Liver (tissue), 9 donors: ENCODE measurements around the gene PPP1R2. TPM values are rescaled to one million over a fixed set of nuclear protein-coding genes. Genes with fewer than 3 reads are reported as not detected.

Experiments
- DNase-seq: peaks from one replicate; pipeline ENCODE4 v3.0.0-alpha.2; 2017; ENCODE audit warnings: low spot score
- H3K27ac ChIP-seq, 2 donors: one replicate each; pipeline ENCODE4 v1.7.0; 2013; ENCODE audit warnings: inconsistent platforms in 2 of 2, low read length in 2 of 2, control low read depth in 1 of 2, low read depth in 1 of 2, mild to moderate bottlenecking in 1 of 2
- H3K27me3 ChIP-seq, 4 donors: one replicate each; pipeline versions ENCODE4 v1.6.1 to v1.7.0; 2013; ENCODE audit warnings: low read length in 3 of 4, inconsistent platforms in 1 of 4, mild to moderate bottlenecking in 1 of 4, moderate library complexity in 1 of 4; ENCODE audit not compliant: control insufficient read depth in 4 of 4, insufficient read depth in 4 of 4
- H3K36me3 ChIP-seq, 4 donors: one replicate each; pipeline versions ENCODE4 v1.6.1 to v1.7.0; 2013; ENCODE audit warnings: low read length in 3 of 4, mild to moderate bottlenecking in 3 of 4, low read depth in 1 of 4, moderate library complexity in 1 of 4; ENCODE audit not compliant: control insufficient read depth in 4 of 4, insufficient read depth in 3 of 4
- H3K4me1 ChIP-seq, 4 donors: one replicate each; pipeline versions ENCODE4 v1.6.1 to v1.7.0; 2013; ENCODE audit warnings: low read length in 3 of 4, mild to moderate bottlenecking in 3 of 4, moderate library complexity in 1 of 4; ENCODE audit not compliant: control insufficient read depth in 4 of 4, insufficient read depth in 4 of 4
- H3K4me3 ChIP-seq, 3 donors: one replicate each; pipeline versions ENCODE4 v1.6.1 to v1.7.0; 2013; ENCODE audit warnings: low read length in 3 of 3, control low read depth in 1 of 3, low read depth in 1 of 3, mild to moderate bottlenecking in 1 of 3
- H3K9ac ChIP-seq, 2 donors: one replicate each; pipeline ENCODE4 v1.7.0; 2013; ENCODE audit warnings: low read length in 2 of 2, mild to moderate bottlenecking in 2 of 2, moderate library complexity in 2 of 2, control low read depth in 1 of 2, low read depth in 1 of 2
- H3K9me3 ChIP-seq, 4 donors: one replicate each; pipeline versions ENCODE4 v1.6.1 to v1.7.0; 2013; ENCODE audit warnings: low read length in 3 of 4; ENCODE audit not compliant: control insufficient read depth in 4 of 4
- ATF3 ChIP-seq: IDR thresholded peaks from 2 replicates; pipeline ENCODE4 v1.6.1; 2016; ENCODE audit warnings: antibody characterized with exemption
- CTCF ChIP-seq: fragments of 150-350 bp; IDR thresholded peaks from 2 replicates; pipeline ENCODE4 v1.5.1; 2017; ENCODE audit warnings: improper control_type of control experiment, low read depth, low read length; ENCODE audit not compliant: missing input control
- EGR1 ChIP-seq, 2 donors: IDR thresholded peaks; 2 replicates each; pipeline ENCODE4 v1.6.1; 2016 to 2018; ENCODE audit warnings: antibody characterized with exemption in 2 of 2, low read depth in 2 of 2
- FOXA1 ChIP-seq: IDR thresholded peaks from 2 replicates; pipeline ENCODE4 v1.6.1; 2016; ENCODE audit warnings: antibody characterized with exemption
- FOXA2 ChIP-seq: IDR thresholded peaks from 2 replicates; pipeline ENCODE4 v1.6.1; 2016; ENCODE audit warnings: antibody characterized with exemption
- GABPA ChIP-seq, 2 donors: IDR thresholded peaks in 1 of 2; conservative IDR thresholded peaks in 1 of 2; 2 replicates each; pipeline ENCODE4 v1.6.1; 2016; ENCODE audit warnings: antibody characterized with exemption in 2 of 2, mild to moderate bottlenecking in 1 of 2, moderate library complexity in 1 of 2
- HNF4A ChIP-seq, 2 donors: conservative IDR thresholded peaks; 2 replicates each; pipeline ENCODE4 v1.6.1; 2016; ENCODE audit warnings: antibody characterized with exemption in 2 of 2, mild to moderate bottlenecking in 2 of 2
- HNF4G ChIP-seq: IDR thresholded peaks from 2 replicates; pipeline ENCODE4 v1.6.1; 2016; ENCODE audit warnings: antibody characterized with exemption
- JUND ChIP-seq, 2 donors: IDR thresholded peaks; 2 replicates each; pipeline ENCODE4 v1.6.1; 2016; ENCODE audit warnings: antibody characterized with exemption in 2 of 2
- MAX ChIP-seq: IDR thresholded peaks from 2 replicates; pipeline ENCODE4 v1.6.1; 2016; ENCODE audit warnings: antibody characterized with exemption
- NR2F2 ChIP-seq: IDR thresholded peaks from 2 replicates; pipeline ENCODE4 v1.6.1; 2016; ENCODE audit warnings: antibody characterized with exemption
- RAD21 ChIP-seq, 2 donors: IDR thresholded peaks; 2 replicates each; pipeline ENCODE4 v1.6.1; 2016; ENCODE audit warnings: antibody characterized with exemption in 2 of 2, mild to moderate bottlenecking in 2 of 2
- REST ChIP-seq: IDR thresholded peaks from 2 replicates; pipeline ENCODE4 v1.6.1; 2016; ENCODE audit warnings: antibody characterized with exemption, mild to moderate bottlenecking
- RXRA ChIP-seq, 2 donors: IDR thresholded peaks; 2 replicates each; pipeline ENCODE4 v1.6.1; 2017 to 2018; ENCODE audit warnings: antibody characterized with exemption in 2 of 2, mild to moderate bottlenecking in 1 of 2
- SP1 ChIP-seq: IDR thresholded peaks from 2 replicates; pipeline ENCODE4 v1.6.1; 2018; ENCODE audit warnings: antibody characterized with exemption, mild to moderate bottlenecking
- TAF1 ChIP-seq: conservative IDR thresholded peaks from 2 replicates; pipeline ENCODE4 v1.6.1; 2016; ENCODE audit warnings: antibody characterized with exemption, mild to moderate bottlenecking
- ZBTB33 ChIP-seq: IDR thresholded peaks from 2 replicates; pipeline ENCODE4 v1.6.1; 2016; ENCODE audit warnings: antibody characterized with exemption
- WGBS: extraction: QIAGEN DNeasy Blood & Tissue Kit; methylation state at CpG from one replicate; pipeline ENCODE4 v1.1.7; 2013; 5-methylcytosine and 5-hydroxymethylcytosine counted together
- polyA plus RNA-seq, 2 donors: library from polyadenylated mRNA; stranded (reverse) in 1 of 2; unstranded in 1 of 2; fragments of 200-250 nt in 1 of 2; fragments of >200 nt in 1 of 2; fragmentation: Nextera tagmentation in 1 of 2; extraction: Ambion mirVana in 1 of 2; gene quantifications; one replicate each; pipeline versions ENCODE4 v1.2.1 to v1.2.3, GENCODE V29; 2013 to 2015
- total RNA-seq, 2 donors: library from RNA; depleted of rRNA; stranded (reverse); fragments of >200 nt; gene quantifications; one replicate each; pipeline ENCODE4 v1.2.3, GENCODE V29; 2014
- donor health status: healthy.
- donor health status: healthy.
- donor health status: healthy.
- donor health status: healthy.
- donor health status: healthy.

The PPP1R2 gene
- total and polyA plus RNA-seq, 4 donors: 9.3 to 21.4 (median 16.0) TPM

GRCh38 chr3:195559723-195560409, 16.7 kb upstream of the PPP1R2 start:
- TF ChIP-seq RAD21 (IDR thresholded peaks at IDR 0.05) (no peak), JUND (IDR thresholded peaks at IDR 0.05) (no peak), ATF3 (no peak), FOXA1 (no peak), REST (no peak), HNF4G (no peak), MAX (no peak), HNF4A (conservative IDR thresholded peaks at IDR 0.05) (no peak), NR2F2 (no peak), EGR1 (IDR thresholded peaks at IDR 0.05; ENCODE audit: low read depth in 2 of 2) (no peak), SP1 (no peak), GABPA (IDR thresholded peaks at IDR 0.05 in 1 of 2, conservative IDR thresholded peaks at IDR 0.05 in 1 of 2) (no peak), ZBTB33 (no peak), RXRA (IDR thresholded peaks at IDR 0.05) (no peak), FOXA2 (no peak), TAF1 (no peak), CTCF (no peak)
- 88% methylated on average over 4 of the region's 4 CpGs for WGBS
- no peaks in the 10 kb centered on the region for H3K4me1 ChIP-seq
- no peaks in the 10 kb centered on the region for H3K36me3 ChIP-seq
- H3K9me3 ChIP-seq: no peaks in the 10 kb centered on the region
- no peak for DNase-seq
- no peak overlapping the region for H3K9ac ChIP-seq
- H3K27ac ChIP-seq: no peak overlapping the region
- no peak overlapping the region for H3K4me3 ChIP-seq
- no peaks in the 10 kb centered on the region for H3K27me3 ChIP-seq
